Measurements from ENCODE around the gene MYO10. TPM values are rescaled to one million over a fixed set of nuclear protein-coding genes. Genes with fewer than 3 reads are reported as not detected.
A peak's percentile ranks its signal among the peaks of the same experiment; 100 is the strongest.
"Not testable (repeated sequence)": the region's sequence is repeated elsewhere in the genome, so short reads cannot be mapped to it uniquely, and the experiment has no call there.

MYO10 gene
- total RNA-seq, 1 experiment from 2014 or later, result 202 TPM

GRCh38 chr5:16723821-16724220 is 212.3 kb downstream of the MYO10 start:
- H3K9me3 ChIP-seq (ENCODE audit: low read depth, low read length, poor library complexity, severe bottlenecking), result no peaks in the 10 kb centered on the region
- POLR2A ChIA-PET (ENCODE audit: low non-redundant PET), result no interaction called here
- intact Hi-C loops (cut with micrococcal nuclease; ENCODE audit: unreplicated experiment), result no loop called here

GRCh38 chr5:16722097-16722495 is 214.0 kb downstream of the MYO10 start:
- Histone ChIP-seq H3K9me3 (ENCODE audit: low read depth, low read length, poor library complexity, severe bottlenecking) (no peaks in the 10 kb centered on the region), H3K36me3 (ENCODE audit: insufficient read depth, low read length, poor library complexity, severe bottlenecking) (peaks cover 9% of the 10 kb centered on the region), H3K27ac (ENCODE audit: low read depth, low read length, poor library complexity, severe bottlenecking) (no peak overlapping the region), H3K4me1 (ENCODE audit: insufficient read depth, low read length, poor library complexity, severe bottlenecking) (peaks cover 4% of the 10 kb centered on the region), H3K27me3 (replicated peaks; ENCODE audit: insufficient read depth, low read depth, low read length, poor library complexity) (no peaks in the 10 kb centered on the region), H3K4me3 (ENCODE audit: low read depth, low read length, poor library complexity, severe bottlenecking) (no peak overlapping the region)
- no peak for DNase-seq (ENCODE audit: low spot score)
- BruUV-seq (replicated peaks), result no TSS peak
- POLR2A ChIA-PET (ENCODE audit: low non-redundant PET), result no interaction called here
- TF ChIP-seq CTCF (conservative IDR thresholded peaks at IDR 0.05; ENCODE audit: low read depth, low read length), result no peak
- TF ChIP-seq EZH2 (IDR thresholded peaks at IDR 0.05; ENCODE audit: borderline replicate concordance, low read depth, low read length, poor library complexity, severe bottlenecking), result no peak
- CTCF ChIA-PET, result no interaction called here
- intact Hi-C loops (cut with micrococcal nuclease; ENCODE audit: unreplicated experiment), result no loop called here

More at GRCh38 chr5:16723821-16724220, 212.3 kb downstream of the MYO10 start:
- Histone ChIP-seq H3K27ac (ENCODE audit: low read depth, low read length, poor library complexity, severe bottlenecking) (no peak overlapping the region), H3K27me3 (replicated peaks; ENCODE audit: insufficient read depth, low read depth, low read length, poor library complexity) (no peaks in the 10 kb centered on the region), H3K4me1 (ENCODE audit: insufficient read depth, low read length, poor library complexity, severe bottlenecking) (peaks cover 13% of the 10 kb centered on the region), H3K4me3 (ENCODE audit: low read depth, low read length, poor library complexity, severe bottlenecking) (no peak overlapping the region), H3K36me3 (ENCODE audit: insufficient read depth, low read length, poor library complexity, severe bottlenecking) (peaks cover 9% of the 10 kb centered on the region)
- TF ChIP-seq CTCF (conservative IDR thresholded peaks at IDR 0.05; ENCODE audit: low read depth, low read length), result no peak
- no peak for TF ChIP-seq EZH2 (IDR thresholded peaks at IDR 0.05; ENCODE audit: borderline replicate concordance, low read depth, low read length, poor library complexity, severe bottlenecking)
- CTCF ChIA-PET, result interaction anchor here (0.6 kb wide), 1 partner anchor 148 kb away, joined by 3 read pairs; no protein-coding TSS in a partner anchor
- BruUV-seq (replicated peaks), result no TSS peak
- no peak for DNase-seq (ENCODE audit: low spot score)

DNA sequence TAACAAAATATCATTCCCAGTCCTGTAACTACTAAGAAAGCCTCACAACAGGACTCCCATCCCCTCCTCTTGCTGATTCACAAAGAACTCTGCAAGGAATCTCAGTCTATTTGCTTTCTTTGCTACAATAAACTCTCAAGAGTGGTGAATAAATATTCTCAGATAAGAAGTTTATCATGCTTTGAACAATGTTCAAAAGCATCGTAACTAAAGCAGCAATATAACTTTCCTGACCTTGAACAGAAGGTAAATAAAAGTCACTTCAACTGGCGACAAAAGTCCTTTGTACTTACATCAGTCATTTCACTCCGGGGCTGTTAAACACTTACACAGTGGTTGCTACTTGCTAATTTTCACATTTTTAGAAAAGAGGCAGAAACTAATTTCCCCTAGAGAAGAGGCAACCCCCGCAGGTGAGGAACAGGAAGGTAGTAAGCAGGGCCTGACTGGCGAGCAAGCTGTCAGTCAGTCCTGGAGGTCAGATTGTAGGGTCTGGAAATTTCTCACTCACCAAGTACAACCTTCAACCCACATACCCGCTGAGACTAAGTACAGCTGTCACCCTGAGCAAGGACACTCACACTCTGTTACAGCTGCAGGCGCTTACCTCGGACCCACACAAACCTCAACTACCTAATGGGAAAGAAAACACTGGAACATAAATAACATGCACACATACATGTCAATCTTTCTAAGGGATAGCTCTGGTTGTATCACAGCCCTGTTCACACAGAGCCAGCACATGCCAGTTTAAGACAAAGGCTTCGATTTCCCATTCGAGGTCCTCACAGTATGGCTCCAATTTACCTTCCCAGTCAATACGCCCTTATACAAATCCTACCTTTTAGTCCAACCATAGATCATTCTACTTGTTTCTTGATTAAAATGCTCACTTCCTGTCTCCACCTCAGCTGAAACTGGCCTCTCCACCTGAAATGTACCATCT is 214.7 kb downstream of the MYO10 start:
- Histone ChIP-seq H3K36me3 (ENCODE audit: insufficient read depth, low read length, poor library complexity, severe bottlenecking) (peaks cover 9% of the 10 kb centered on the region), H3K9me3 (ENCODE audit: low read depth, low read length, poor library complexity, severe bottlenecking) (no peaks in the 10 kb centered on the region), H3K4me3 (ENCODE audit: low read depth, low read length, poor library complexity, severe bottlenecking) (no peak overlapping the region), H3K27ac (ENCODE audit: low read depth, low read length, poor library complexity, severe bottlenecking) (peak overlapping the region; percentile 5), H3K4me1 (ENCODE audit: insufficient read depth, low read length, poor library complexity, severe bottlenecking) (no peaks in the 10 kb centered on the region), H3K27me3 (replicated peaks; ENCODE audit: insufficient read depth, low read depth, low read length, poor library complexity) (no peaks in the 10 kb centered on the region)
- BruUV-seq (replicated peaks), result no TSS peak
- TF ChIP-seq EZH2 (IDR thresholded peaks at IDR 0.05; ENCODE audit: borderline replicate concordance, low read depth, low read length, poor library complexity, severe bottlenecking) (no peak), CTCF (conservative IDR thresholded peaks at IDR 0.05; ENCODE audit: low read depth, low read length) (no peak)
- CTCF ChIA-PET, result no interaction called here
- DNase-seq (ENCODE audit: low spot score), result no peak
- intact Hi-C loops (cut with micrococcal nuclease; ENCODE audit: unreplicated experiment), result no loop called here
- POLR2A ChIA-PET (ENCODE audit: low non-redundant PET), result no interaction called here

GRCh38 chr5:16718036-16718435 is 218.1 kb downstream of the MYO10 start:
- H3K4me1 ChIP-seq (ENCODE audit: insufficient read depth, low read length, poor library complexity, severe bottlenecking), result peaks cover 12% of the 10 kb centered on the region
- H3K9me3 ChIP-seq (ENCODE audit: low read depth, low read length, poor library complexity, severe bottlenecking); intact Hi-C loops (cut with micrococcal nuclease; ENCODE audit: unreplicated experiment); H3K27me3 ChIP-seq (replicated peaks; ENCODE audit: insufficient read depth, low read depth, low read length, poor library complexity); H3K27ac ChIP-seq (ENCODE audit: low read depth, low read length, poor library complexity, severe bottlenecking); DNase-seq (ENCODE audit: low spot score); BruUV-seq (replicated peaks); H3K4me3 ChIP-seq (ENCODE audit: low read depth, low read length, poor library complexity, severe bottlenecking); H3K36me3 ChIP-seq (ENCODE audit: insufficient read depth, low read length, poor library complexity, severe bottlenecking); CTCF ChIA-PET; POLR2A ChIA-PET (ENCODE audit: low non-redundant PET): not testable (repeated sequence)

Measured in A673 (cell line).